Right lobe of liver (tissue), 6 donors: ENCODE results near the gene SNRPB2. TPM values are rescaled to one million over a fixed set of nuclear protein-coding genes. Genes with fewer than 3 reads are reported as not detected.

Experiments
- ATAC-seq, 4 donors: fragments of 200-7000 bp; cut with Tn5 transposase; one replicate each; pipeline ENCODE4 v1.9.1; 2020; ENCODE audit warnings: mild to moderate bottlenecking in 4 of 4, moderate library complexity in 4 of 4
- DNase-seq, 3 donors: peaks; one replicate each; pipeline ENCODE4 v3.0.0-alpha.2; 2020
- H3K27ac ChIP-seq, 3 donors: fragments of 200-600 bp; one replicate each; pipeline ENCODE4 v1.8.0; 2022
- H3K27me3 ChIP-seq, 2 donors: fragments of 200-600 bp; one replicate each; pipeline ENCODE4 v1.8.0; 2022
- H3K36me3 ChIP-seq, 4 donors: fragments of 200-600 bp; sonication (generic) in 1 of 4; one replicate each; pipeline versions ENCODE4 v1.5.1 to v1.8.0; 2017 to 2022; ENCODE audit warnings: control low read depth in 1 of 4
- H3K4me1 ChIP-seq, 4 donors: fragments of 200-600 bp; sonication (generic) in 1 of 4; one replicate each; pipeline versions ENCODE4 v1.5.1 to v1.8.0; 2017 to 2022; ENCODE audit warnings: control low read depth in 1 of 4
- H3K4me3 ChIP-seq, 3 donors: fragments of 200-600 bp; one replicate each; pipeline ENCODE4 v1.8.0; 2022
- H3K9me3 ChIP-seq, 4 donors: fragments of 200-600 bp; sonication (generic) in 1 of 4; one replicate each; pipeline versions ENCODE4 v1.5.1 to v1.8.0; 2017 to 2022; ENCODE audit warnings: control low read depth in 1 of 4
- POLR2A ChIP-seq: fragments of 450-650 bp; IDR thresholded peaks from one replicate; pipeline ENCODE4 v1.6.1; 2017; ENCODE audit warnings: antibody characterized with exemption, mild to moderate bottlenecking
- WGBS: methylation state at CpG from one replicate; pipeline ENCODE4 v1.1.6; 2018; ENCODE audit warnings: low coverage, low lambda C conversion rate; ENCODE audit not compliant: insufficient coverage; ENCODE audit errors: missing lambda C conversion rate; 5-methylcytosine and 5-hydroxymethylcytosine counted together
- intact Hi-C, 2 donors: fragments of 100-400 bp; cut with DNase I; formaldehyde crosslinking; loops; one replicate each; pipeline versions ENCODE4 v1.11.2 to v1.14.1; 2022
- total RNA-seq, 6 experiments: library from RNA; depleted of rRNA in 2 of 6; stranded (reverse); fragments of >200 nt in 2 of 6; fragmentation: NEBNext Ultra II Directional in 3 of 6; extraction: Animal tissue kit (Norgen Biotek cat#: 25700) in 3 of 6; gene quantifications; one replicate each; pipeline versions ENCODE4 v1.1.0 to v1.2.4, GENCODE V29; 2016 to 2023
- TF ChIP-seq, protein P1 (sequence below), 4 donors: fragments of 200-600 bp in 3 of 4; fragments of 450-650 bp in 1 of 4; IDR thresholded peaks; one replicate each; pipeline versions ENCODE4 v1.5.1 to v1.8.0; 2016 to 2022; ENCODE audit warnings: antibody characterized with exemption in 4 of 4, mild to moderate bottlenecking in 2 of 4
- donor health status: DM: no; HTN: yes; CAD: no.
- donor health status: DM: no; HTN: no; CAD: no.
- donor health status: DM: no; HTN: no; CAD: no.
- donor health status: DM: no; HTN: yes; CAD: no.
- donor health status: DM: no; HTN: yes; CAD: no.

SNRPB2 gene
- total RNA-seq, 6 experiments from 2014 or later: 10.2 to 19.3 (median 17.3) TPM

DNA sequence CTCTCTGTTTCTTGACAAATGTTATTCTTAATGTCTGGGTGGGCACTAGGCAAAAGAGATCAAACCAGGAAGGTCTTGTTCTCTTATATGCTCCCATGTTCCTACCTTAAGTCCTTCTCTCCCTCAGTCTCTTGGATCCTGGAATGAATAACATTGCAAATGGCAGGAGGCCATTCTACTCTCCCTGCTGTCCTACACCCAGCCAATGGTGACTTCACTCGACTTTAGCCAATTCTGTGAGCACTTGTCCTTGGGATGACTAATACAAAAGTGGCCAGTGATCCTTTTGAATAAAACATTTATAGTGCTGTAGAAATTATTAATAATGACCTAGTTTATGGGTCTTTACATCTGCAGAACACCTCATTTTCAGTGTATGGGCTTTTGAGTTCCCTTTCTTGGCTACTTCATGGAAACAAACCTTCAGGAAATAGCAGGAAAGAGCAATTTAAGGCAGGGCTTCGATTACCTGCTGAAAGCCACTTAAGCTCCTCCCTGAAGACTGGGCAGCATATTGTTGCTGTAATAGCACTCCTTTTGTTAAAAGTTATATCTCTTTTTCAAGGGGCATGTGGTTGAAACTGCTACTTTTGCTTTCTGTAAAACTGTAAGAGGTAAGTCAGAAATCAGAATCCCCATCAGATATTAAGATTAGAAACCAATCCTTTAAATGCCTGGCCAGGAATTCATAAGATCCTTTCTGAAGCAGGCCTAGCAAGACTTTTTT, 28.8 kb downstream of the SNRPB2 start:
- TF ChIP-seq, protein P1, sequence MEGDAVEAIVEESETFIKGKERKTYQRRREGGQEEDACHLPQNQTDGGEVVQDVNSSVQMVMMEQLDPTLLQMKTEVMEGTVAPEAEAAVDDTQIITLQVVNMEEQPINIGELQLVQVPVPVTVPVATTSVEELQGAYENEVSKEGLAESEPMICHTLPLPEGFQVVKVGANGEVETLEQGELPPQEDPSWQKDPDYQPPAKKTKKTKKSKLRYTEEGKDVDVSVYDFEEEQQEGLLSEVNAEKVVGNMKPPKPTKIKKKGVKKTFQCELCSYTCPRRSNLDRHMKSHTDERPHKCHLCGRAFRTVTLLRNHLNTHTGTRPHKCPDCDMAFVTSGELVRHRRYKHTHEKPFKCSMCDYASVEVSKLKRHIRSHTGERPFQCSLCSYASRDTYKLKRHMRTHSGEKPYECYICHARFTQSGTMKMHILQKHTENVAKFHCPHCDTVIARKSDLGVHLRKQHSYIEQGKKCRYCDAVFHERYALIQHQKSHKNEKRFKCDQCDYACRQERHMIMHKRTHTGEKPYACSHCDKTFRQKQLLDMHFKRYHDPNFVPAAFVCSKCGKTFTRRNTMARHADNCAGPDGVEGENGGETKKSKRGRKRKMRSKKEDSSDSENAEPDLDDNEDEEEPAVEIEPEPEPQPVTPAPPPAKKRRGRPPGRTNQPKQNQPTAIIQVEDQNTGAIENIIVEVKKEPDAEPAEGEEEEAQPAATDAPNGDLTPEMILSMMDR (IDR thresholded peaks at IDR 0.05): no peak
- TF ChIP-seq POLR2A: no peak
- Histone ChIP-seq H3K9me3 (no peaks in the 10 kb centered on the region), H3K4me3 (no peak overlapping the region), H3K27ac (no peak overlapping the region), H3K27me3 (no peaks in the 10 kb centered on the region), H3K4me1 (peaks cover 0 to 3% (median 0%) of the 10 kb centered on the region in 4 donors), H3K36me3 (no peaks in the 10 kb centered on the region)
- DNase-seq: no peak
- WGBS: 41% methylated on average over 2 of the region's 2 CpGs
- intact Hi-C loops: no loop called here
- ATAC-seq: no peak

DNA sequence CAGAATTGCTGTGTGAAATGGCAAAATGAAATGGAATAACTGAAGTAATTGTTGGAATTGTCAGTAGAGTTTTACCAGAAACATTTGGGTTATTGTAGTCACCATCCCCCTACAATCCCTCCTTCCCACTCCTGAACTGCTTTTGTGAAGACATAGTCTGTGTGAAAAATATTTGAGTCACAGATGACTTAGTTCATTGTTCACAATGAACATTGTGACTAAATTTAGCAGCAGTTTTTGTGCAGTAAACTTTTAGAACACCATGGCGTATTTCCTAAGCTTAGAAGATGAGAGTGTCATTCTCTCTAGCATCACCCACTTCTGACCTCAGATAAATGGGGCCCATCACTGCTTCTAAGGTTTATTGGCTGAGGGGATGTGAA, 29.3 kb downstream of the SNRPB2 start:
- intact Hi-C loops: no loop called here
- Histone ChIP-seq H3K4me1 (peaks cover 0 to 3% (median 0%) of the 10 kb centered on the region in 4 donors), H3K4me3 (no peak overlapping the region), H3K27ac (no peak overlapping the region), H3K9me3 (no peaks in the 10 kb centered on the region), H3K27me3 (no peaks in the 10 kb centered on the region), H3K36me3 (no peaks in the 10 kb centered on the region)
- DNase-seq (no peak), ATAC-seq (no peak)
- no peak for TF ChIP-seq POLR2A
- TF ChIP-seq, protein P1 (IDR thresholded peaks at IDR 0.05): no peak
- WGBS: 62% methylated on average over 1 of the region's 1 CpG

DNA sequence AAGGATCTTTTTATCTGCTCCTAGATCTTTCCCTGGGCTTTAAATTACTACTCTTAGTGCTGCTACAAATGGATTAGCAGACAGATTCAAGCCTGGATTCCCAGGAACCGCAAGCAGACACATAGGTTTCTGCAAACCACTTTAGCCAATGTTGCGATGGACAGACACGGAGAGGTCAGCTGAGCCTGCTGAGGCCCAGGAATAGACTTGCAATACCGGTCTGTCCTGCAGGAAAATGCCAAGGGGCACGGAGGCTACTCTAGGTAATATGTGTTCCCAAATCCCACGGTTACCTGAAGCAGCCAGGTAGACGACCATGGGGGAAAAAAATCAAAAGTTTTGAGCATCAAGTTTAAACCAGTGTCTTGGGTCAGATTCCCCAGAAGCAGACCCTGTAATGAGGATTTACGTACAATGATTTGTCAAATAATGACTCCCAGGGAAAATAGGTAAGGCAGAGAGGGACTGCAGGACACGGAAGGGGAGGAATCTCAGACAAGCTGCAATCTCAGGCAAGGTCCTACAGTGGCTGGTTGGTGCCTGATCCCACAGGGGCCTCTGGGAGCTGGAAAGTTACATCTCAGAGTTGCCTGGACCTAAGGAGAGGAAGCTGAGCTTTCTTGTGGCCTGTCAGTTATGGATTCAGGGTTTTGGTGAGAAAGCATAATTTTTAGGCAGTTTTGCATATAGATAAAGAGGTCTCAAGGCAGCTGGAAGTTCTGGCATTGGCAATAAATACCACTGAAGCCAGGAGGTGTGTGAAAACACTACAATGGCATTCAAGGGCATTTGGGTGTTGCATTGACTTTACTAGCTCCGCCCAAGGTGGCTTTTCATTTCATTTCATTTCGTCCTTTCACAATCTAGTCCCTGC, 30.8 kb downstream of the SNRPB2 start:
- Histone ChIP-seq H3K9me3 (no peaks in the 10 kb centered on the region), H3K27ac (no peak overlapping the region), H3K27me3 (no peaks in the 10 kb centered on the region), H3K36me3 (no peaks in the 10 kb centered on the region), H3K4me1 (peaks cover 0 to 3% (median 0%) of the 10 kb centered on the region in 4 donors), H3K4me3 (no peak overlapping the region)
- intact Hi-C loops: no loop called here
- 42% methylated on average over 10 of the region's 11 CpGs for WGBS
- no peak for DNase-seq
- ATAC-seq: peak in 1 of 4 donors; percentile 20
- TF ChIP-seq POLR2A: no peak
- TF ChIP-seq, protein P1 (IDR thresholded peaks at IDR 0.05): no peak

DNA sequence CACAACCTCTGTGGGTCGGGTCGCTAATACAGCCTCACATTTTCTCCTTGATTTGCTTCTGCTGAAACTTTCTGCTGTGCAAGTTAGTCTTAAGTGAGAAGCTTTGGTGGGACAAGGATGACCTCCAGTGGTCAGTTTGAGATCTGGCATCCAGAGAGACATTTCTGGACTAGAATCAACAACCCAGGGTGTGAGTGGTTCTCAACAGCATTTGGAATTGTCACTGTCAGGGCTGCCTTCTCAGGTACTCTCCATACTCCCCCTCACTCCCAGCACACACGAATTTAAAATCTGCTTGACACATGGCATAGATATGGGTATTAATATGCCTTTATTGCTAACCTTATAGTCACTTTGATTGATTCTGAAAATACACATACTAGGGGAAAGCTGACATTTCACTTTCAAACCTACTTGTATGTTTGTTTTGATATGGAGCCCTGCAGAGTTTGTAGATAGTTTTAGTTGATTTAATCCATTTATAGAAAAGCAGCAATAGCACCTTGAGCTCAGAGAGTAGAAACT, 31.5 kb downstream of the SNRPB2 start:
- intact Hi-C loops: no loop called here
- WGBS: 5% methylated on average over 3 of the region's 3 CpGs
- H3K9me3 ChIP-seq: no peaks in the 10 kb centered on the region
- H3K36me3 ChIP-seq: no peaks in the 10 kb centered on the region
- TF ChIP-seq POLR2A: no peak
- TF ChIP-seq, protein P1 (IDR thresholded peaks at IDR 0.05): peak; percentile 71 to 81 (median 74)
- no peak overlapping the region for H3K4me3 ChIP-seq
- no peak overlapping the region for H3K27ac ChIP-seq
- ATAC-seq (peak; percentile 88 to 93 (median 90)), DNase-seq (peak in 1 of 3 donors; percentile 57)
- no peaks in the 10 kb centered on the region for H3K27me3 ChIP-seq
- peaks cover 0 to 3% (median 0%) of the 10 kb centered on the region in 4 donors for H3K4me1 ChIP-seq
